HG03039 (cell line): ENCODE results near the gene KRT81.

Experiments
- ATAC-seq: cut with Tn5 transposase; IDR thresholded peaks from one replicate; pipeline ENCODE4 v1.9.1; 2021; ENCODE audit warnings: mild to moderate bottlenecking, moderate library complexity; ENCODE audit not compliant: unreplicated experiment

Gene KRT81

DNA sequence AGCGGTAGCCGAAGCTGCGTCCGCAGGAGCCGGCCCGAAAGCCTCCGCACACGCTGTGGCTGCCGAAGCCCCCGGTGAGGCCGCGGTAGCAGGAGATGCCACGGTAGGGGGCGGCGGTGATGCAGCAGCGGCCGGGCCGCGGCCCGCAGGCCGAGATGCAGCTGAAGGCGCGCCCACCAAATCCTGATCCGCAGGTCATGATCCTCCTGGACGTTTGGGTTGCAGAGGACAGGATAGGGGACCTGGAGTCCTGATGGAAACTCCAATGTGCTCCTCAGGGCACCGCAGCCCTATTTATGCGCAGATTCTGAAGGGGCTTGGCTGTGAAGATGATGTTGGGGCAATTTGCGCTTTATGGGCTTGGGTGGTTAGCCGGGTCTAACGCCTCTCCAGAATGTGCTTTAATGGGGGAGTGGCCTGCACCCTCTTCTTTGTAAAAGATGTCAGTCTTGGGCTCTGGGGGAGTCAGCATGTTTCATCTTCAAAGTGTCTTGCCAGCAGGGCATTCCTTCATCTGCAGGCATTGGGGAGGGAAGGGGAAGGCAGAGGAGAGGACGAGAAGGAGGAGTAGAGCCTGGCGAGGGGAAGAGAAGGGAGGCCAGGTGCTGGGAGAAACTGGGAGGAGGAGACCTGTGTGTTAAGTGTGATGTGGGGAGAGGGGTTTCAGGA is at the start of gene KRT81:
KRT81 (minus strand) TSS at position 268 of the 669 bp plus-strand sequence; CDS start at position 199, 69 bp downstream.
- ATAC-seq: no peak

DNA sequence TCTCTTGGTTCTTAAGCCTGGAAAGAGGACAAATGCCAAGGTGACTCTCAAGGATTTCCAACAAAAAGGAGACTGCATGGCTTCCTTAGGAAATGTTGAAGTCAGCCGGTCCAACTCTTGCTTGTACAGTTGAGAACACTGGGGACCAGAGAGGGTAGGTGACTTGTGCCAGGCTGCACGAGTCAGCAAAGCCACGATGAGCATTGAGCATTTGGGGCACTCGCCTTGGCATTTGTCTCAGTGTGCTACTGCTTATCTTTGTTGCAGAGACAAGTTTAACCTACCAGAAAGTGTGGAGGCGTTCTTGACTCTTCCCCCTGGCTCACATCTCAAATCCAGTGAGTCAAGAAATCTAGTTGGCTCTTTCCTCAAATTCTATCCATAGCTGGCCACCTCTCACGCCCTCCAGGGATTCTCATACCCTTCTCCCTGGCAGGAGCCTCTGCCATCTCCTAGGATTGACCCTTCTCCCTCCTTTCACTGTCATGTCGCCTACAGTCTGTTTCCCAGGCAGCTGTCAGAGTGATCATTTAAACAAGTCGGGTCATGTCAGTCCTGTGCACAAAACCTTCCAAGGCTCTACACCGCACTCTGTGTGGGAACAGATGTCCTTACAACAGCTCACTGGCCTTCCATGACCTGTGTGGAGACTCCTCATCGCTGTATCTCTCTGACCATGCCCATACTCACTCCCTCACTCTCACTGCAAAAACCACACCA is 47.1 kb upstream of the KRT81 start:
- ATAC-seq: no peak

DNA sequence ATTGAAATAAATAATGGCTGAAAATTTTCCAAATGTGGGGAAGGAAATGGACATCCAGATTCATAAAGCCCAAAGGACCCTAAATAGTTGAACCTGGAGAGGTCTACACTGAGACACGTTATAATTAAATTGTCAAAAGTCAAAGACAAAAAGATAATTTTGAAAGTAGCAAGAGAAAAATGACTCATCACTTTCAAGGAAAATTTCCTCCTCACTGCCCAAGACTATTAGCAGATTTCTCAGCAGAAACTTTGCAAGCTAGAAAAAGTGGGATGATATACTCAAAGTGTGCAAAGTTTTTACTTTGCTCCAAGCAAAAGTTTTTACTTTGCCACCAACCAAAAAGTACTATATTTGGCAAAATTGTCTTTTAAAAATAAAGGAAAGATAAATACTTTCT is 45.7 kb upstream of the KRT81 start:
- no peak for ATAC-seq

DNA sequence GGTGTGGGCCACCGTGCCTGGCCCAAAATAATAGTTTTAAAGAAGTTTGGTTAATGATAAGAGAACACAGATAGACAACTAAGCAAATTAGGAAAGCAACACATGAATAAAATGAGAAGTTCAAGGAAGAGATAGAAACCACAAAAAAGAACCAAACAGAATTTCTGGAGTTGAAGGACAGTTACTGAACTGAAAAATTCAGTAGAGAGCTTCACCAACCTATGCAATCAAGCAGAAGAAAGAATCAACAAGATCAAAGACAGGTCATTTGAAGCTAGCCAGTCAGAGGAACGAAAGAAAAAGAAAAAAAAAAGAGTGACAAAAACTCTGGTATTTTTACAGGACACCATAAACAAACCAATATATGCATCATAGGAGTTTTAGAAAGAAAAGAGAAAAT is 45.3 kb upstream of the KRT81 start:
- no peak for ATAC-seq

DNA sequence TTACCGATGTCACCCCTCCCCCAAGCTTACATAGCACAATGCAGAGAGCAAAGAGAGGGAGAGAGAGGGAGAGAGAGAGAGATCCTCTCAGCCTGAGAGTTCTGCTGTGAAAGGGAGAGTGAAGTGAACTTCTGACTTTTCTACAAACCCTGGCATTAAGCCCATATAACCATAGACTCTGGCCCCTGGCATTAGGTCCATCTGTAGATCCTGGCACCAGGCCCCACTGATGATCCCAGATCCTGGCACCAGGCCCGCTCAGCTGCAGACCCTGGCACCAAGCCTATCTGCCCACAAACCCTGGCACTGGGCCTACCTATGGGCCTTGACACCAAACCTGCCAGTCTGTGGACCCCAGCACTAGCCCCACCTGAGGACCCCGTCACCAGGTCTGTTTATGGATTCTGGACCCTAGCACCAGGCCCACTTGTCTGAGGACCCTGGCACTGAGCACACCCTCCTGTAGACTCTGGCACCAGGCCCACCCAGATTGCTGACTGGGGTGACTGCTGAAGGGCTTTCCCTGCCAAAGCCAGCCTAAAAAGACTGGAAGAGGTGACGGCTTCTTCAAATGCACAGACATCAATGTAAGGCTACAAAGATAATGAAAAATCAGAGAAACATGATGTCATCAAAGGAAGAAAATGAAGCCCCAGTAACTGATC is 44.4 kb upstream of the KRT81 start:
- ATAC-seq: no peak

DNA sequence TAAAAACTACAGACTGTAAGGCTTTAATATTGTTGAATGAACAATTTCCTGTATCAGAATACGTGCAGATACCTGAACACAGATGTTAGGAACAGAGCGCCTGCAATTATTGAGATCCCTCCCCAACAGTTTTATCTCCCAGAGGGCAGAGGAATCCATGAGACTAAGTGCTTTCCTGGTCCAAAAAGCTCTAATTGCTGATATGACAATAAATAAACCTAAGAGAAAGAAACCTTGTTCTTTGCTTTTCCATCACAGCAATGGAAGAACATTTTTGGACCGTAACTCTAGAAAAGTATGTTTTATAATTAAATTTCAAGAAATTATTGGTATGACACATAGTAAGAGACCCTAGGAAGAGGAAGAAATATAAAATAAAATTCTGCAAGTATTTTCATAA is 42.9 kb upstream of the KRT81 start:
- no peak for ATAC-seq

DNA sequence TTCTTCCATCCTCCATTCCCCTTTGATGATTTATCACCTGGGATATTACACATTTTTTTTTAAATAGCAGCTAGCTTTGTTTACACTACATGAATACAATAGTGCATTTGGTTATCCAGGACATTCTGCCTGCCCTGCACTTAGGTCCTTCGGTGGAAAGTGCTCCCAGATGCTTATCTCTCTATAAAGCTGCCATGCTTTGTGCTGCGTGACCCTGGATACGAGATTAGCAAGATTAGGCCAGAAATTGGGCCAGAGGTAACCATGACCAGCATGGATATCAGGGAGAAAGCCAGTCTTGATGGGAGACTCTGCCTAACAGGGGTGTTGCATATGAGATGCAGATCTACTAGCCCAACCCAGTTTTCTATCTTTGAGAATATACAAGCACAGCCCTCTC is 42.0 kb upstream of the KRT81 start:
- no peak for ATAC-seq

DNA sequence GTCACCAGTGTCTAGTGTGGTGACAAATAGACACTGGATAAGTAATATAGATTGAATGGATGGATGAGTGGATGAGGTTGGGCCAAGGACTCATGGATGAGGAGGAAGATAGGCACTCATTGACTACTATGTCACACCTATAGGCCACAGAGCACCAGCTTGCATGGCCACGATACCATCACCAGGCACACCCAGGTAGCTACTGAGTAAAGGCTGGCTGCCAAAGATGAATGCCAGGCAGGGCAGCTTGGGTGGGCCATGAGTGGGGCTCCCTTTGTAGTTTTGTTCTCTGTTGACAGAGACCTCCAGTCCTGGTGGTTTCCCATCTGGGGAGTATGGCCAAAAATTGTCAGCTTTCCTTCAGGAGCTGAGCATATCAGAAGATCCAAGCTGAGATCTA is 41.0 kb upstream of the KRT81 start:
- no peak for ATAC-seq

DNA sequence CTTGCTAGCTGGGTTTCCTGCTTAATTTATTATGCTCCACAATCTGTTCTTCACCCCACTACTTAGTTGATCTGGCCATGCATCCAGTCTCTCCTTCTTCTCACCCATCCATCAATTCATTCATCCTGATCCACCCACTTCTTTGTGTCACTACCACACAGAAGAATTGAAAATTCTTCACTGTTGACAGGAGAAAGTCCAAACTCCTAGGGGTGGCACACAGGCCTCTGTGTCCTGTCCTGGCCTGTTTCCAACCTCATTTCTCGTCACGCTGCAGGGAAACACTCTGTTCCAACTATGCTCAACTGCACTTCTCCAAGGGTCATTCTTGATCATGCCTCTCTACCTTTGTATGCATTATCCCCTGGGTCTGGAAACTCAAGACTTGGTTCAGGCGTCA is 40.5 kb upstream of the KRT81 start:
- ATAC-seq: no peak

DNA sequence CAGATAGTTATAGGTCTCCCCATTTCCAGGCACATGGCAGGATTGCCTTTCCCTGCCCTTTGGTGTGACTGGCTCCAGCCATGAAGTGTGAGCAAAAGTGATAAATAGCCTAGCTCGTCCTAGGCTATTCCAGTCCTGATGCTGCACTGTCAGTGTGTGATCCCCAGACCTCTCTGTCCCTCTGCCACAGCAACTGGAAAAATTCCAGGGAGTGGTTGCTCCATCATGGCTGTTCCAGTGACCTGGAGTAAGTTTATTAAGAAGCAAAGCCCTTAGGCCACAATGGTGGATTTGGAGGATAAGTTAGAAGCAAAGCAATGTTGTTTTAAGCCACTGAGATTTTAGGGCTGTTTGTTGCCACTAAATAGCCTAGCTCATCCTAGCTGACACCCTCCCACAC is 39.7 kb upstream of the KRT81 start:
- no peak for ATAC-seq

DNA sequence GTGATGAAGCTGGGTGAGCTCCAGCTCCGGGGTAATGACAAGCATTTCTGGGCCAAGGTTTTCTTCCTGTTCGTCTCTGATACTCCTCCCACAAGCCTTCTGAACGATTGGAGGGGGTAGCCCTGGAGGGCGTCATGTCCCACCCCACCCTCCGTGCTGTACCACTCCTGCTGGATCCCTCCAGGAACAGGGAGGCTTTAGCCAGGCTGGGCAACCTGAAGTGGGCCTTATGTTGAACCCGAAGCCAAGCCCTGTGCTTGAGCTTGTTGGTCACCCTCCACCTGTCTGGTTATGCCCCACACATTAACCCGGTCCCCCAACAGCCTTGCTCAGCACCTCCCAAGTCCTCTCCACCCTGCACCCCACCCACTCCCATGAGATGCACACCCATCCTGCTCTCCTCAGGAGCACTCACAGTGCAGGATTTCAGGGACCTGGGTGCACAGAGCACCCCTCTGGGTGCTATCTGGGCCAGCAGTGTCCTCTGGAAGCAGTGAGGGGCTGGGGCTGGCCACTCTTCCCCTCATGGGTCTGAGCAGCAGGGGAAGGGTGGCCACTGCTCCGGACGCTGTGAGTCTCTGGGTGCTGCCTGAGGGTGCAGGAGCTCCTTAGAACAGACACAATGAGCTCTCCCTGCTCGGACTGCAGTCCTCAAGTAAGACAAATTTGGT is 36.6 kb upstream of the KRT81 start:
- ATAC-seq: no peak

DNA sequence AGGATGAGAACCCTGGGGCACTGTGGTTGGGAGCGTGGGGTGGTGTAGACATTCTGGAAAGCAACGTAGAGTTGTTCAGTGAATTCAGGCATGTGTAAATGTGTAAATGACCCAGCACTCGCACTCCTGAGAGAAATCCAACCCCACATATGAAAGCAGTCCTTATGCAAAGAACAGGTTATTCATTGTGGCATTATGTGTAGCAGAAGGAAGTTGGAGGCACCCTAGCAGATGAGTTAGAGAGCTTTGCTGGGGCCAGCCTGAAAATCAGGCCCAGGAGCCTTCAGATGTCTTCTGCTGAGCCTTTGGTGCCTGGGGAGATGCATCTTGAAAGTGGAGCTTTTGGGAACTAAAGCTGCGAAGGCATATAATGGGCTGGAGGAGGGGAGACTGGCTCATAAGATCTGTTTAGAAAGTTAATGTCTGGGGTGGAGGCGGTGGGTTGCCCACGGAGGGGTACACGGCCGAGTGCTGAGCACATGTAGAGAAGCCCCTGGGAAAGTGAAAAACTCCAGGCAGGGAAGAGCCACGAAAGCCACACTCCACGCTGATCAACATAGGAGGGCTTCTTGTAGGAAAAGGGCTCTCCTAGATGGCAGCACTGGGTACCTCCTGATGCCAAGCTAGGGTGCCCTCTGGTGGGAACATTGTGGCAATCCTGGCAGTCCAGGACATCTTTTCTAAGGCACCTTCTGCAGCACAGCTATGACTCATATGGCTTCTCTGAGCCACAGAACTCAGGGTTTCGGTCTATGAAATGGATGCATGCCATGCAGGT is 35.9 kb upstream of the KRT81 start:
- ATAC-seq: peak; percentile 82

DNA sequence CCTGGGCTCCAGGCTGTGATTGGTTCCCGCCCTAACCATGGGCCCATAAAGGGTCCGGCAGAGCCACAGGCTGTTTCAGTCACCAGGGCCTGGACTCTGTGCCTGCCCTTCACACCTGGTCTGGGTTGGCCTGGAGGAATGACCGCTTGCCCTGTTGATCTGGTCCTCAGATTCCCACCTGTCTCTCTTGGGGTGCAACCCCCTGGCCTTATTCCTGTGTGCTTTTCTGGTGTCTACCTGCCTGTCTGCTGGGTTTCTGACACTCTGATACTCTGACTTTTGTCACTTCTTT is 32.8 kb upstream of the KRT81 start:
- no peak for ATAC-seq

DNA sequence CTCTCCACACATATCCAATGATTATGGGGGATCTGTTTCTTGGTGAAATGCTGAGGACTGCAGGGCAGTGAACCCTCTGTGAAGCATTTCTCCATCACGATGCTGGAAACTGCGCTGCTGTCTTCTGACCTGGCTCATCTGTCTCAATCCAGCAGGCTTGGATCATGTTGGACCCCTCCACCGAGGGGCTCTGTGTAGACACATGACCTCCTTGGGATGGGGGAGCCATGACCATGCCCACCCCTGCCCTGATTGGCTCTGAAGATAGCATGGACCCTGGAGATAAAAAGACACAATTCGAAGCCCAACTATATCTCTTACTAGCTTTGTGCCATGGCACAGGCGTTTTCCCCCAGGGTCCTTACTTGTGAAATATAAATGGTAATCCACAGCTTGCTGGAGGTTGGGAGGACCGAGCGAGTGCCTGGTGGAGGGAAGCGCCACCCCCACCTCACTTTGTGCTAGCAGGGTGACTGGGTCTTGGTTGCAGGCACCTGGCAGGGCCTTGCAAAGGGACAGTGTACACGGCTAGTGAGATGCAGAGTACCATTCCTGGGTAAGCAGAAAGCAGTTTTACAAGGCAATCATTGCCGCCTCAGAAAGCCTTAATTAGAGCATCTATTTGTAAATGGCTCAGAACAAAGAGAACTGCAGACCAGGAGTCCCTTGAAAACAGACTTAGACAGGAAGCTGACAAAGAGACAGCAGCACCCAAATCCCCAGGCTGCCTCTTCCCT is 32.2 kb upstream of the KRT81 start:
- ATAC-seq: no peak

DNA sequence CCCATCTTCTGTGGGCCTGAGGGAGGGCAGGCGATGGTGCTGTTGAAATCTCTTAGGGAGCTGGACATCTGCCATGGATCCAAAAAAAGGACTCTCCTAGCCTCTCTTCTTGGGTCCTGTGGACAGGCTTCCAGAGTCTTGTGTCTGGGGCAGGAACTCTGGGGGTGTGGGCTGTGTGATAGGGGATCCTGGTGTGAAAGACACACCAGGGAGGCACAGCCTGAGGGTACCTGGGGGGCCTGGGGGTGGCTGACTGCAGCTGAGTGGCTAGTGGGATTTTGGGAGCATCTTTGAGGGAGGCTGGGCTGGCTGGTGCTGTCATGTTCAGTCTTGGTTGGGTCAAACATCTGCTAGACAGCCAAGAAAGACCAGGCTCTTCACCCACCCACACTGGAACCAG is 31.7 kb upstream of the KRT81 start:
- ATAC-seq: no peak

DNA sequence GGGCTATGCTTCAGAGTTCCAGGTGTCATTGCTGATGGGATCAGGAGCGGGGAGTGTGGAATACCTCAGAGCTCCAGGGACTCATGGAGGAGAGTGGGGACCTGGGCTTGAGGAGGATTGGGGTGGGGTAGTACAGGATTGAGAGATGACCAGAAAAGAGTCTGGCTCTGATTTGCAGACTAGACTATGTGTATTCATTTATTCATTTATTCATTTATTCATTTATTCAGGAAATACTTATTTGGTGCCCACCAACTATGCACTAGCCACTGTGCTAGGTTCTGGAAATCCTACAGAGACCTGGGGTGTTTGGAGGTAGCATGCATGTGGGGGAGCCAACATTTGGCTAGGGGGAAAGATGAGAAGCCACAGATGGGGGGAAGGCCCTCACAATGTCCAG is 30.7 kb upstream of the KRT81 start:
- ATAC-seq: no peak

DNA sequence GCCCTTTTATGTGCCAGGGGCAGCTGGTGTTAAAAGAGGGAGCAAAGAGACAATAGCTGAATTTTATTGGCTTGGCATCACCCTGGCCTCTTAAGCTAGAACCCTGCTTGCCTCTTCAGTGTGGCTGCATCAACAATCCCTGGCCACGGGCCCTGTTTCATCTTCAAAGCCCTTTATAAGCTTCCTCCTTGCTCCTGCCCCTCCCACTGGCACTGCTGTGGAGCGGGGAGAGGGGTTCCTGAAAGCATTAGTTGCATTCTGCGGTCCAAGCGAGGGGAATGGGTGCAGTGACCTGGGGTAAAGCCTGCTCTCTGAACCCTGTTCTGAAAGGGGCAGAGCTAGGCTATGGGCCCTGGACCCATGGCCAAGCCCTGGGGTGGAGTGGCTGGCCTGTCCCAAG is 30.1 kb upstream of the KRT81 start:
- no peak for ATAC-seq

DNA sequence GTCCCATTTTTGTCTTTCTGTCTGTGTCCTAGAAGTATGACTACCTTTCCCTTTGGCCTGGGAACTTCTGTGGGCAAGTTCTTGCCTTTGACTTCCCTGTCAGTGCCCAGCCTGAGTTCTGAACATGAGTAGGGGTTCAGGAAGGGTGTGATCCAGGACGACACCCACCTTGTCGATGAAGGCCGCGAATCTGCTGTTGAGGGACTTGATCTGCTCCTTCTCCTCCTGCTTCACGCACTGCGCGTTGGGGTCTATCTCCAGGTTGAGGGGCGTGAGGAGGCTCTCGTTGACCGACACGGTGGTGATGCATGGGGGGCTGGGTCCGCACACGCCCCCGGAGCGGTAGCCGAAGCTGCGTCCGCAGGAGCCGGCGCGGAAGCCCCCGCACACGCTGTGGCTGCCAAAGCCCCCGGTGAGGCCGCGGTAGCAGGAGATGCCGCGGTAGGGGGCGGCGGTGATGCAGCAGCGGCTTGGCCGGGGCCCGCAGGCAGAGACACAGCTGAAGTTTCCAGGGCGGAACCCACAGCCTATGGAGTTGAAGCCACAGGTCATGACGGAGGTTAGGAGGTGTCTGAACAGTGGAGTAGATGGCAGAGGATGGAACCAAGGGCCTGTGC is 29.6 kb upstream of the KRT81 start, which contains the start of gene KRT83:
KRT83 (minus strand) TSS at position 615 of the 617 bp plus-strand sequence; CDS start at position 552, 63 bp downstream.
- no peak for ATAC-seq

DNA sequence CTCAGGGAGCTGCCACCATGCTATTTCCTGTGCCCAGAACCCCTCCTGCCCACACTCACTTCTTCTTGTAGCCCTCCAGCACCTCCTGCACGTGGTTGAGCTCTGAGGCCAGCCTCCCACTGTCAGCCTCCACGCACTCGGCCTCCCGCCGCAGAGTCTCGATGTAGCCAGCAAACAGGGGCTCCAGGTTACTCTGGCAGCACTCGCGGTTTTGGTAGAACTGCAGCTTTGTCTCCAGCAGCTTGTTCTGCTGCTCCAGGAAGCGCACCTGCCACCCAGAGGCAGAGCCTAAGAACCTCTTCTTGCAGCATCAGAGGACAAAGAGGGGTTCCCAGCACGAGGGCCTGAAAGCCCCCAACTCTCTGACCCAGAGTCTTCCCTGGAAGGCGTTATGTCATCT is 27.8 kb upstream of the KRT81 start:
- ATAC-seq: no peak
